ENCODE measurements around the gene FRMPD2.
"Not testable (repeated sequence)": the region's sequence is repeated elsewhere in the genome, so short reads cannot be mapped to it uniquely, and the experiment has no call there.

Gene FRMPD2

GRCh38 chr10:48110277-48110676 lies 164.2 kb downstream of the FRMPD2 start:
- DNase-seq, result not testable (repeated sequence)

All from NCI-H187 (cell line).